PC-3 (cell line): ENCODE measurements around the gene AMPD2. TPM values are rescaled to one million over a fixed set of nuclear protein-coding genes. Genes with fewer than 3 reads are reported as not detected.
"Not testable (repeated sequence)": the region's sequence is repeated elsewhere in the genome, so short reads cannot be mapped to it uniquely, and the experiment has no call there.

Experiments used
- ATAC-seq: fragments of 200-7000 bp; cut with Tn5 transposase; 2 replicates; pipeline ENCODE4 v1.9.1; 2020; ENCODE audit warnings: mild to moderate bottlenecking, moderate library complexity
- BruUV-seq: library from RNA; stranded (reverse); fragments of 400-500 nt; replicated peaks from 2 replicates; lab custom pipeline; 2021; lab: Mats Ljungman, UMichigan
- CTCF ChIA-PET: fragments of 300-600 bp; sonication (Branson Sonifier 250); formaldehyde crosslinking; loops from one replicate; lab custom pipeline; 2022; ENCODE audit warnings: antibody characterized with exemption; lab: Charles Lee
- POLR2A ChIA-PET: fragments of 300-600 bp; sonication (Branson Sonifier 250); formaldehyde crosslinking; loops from one replicate; lab custom pipeline; 2022; ENCODE audit warnings: antibody characterized with exemption; ENCODE audit not compliant: unreplicated experiment; lab: Charles Lee
- DNase-seq: peaks from one replicate; pipeline ENCODE4 v3.0.0-alpha.2; 2015
- H2AFZ ChIP-seq: fragments of 300-600 bp; sonication (generic); 2 replicates; pipeline ENCODE4 v1.6.0; 2016; ENCODE audit warnings: antibody characterized with exemption, low read length
- H3F3A ChIP-seq: fragments of 300-600 bp; sonication (generic); one replicate; pipeline ENCODE4 v1.6.0; 2017; ENCODE audit warnings: antibody characterized with exemption, low read length, control low read depth, mild to moderate bottlenecking; ENCODE audit not compliant: unreplicated experiment
- H3K27ac ChIP-seq: fragments of 300-600 bp; sonication (generic); 2 replicates; pipeline ENCODE4 v1.5.1; 2016; ENCODE audit warnings: mild to moderate bottlenecking, low read length
- H3K27me3 ChIP-seq: fragments of 300-600 bp; sonication (generic); 2 replicates; pipeline ENCODE4 v1.6.1; 2016; ENCODE audit warnings: low read length, mixed read lengths
- H3K36me3 ChIP-seq: fragments of 300-600 bp; sonication (generic); 2 replicates; pipeline ENCODE4 v1.6.1; 2016; ENCODE audit warnings: low read depth, mixed run types, low read length, mixed read lengths
- H3K4me1 ChIP-seq: fragments of 300-600 bp; sonication (generic); 2 replicates; pipeline ENCODE4 v1.5.1; 2016; ENCODE audit warnings: low read length; ENCODE audit not compliant: insufficient read depth
- H3K4me2 ChIP-seq: fragments of 300-600 bp; sonication (generic); 2 replicates; pipeline ENCODE4 v1.6.0; 2016; ENCODE audit warnings: low read length
- H3K4me3 ChIP-seq: fragments of 300-600 bp; sonication (generic); 2 replicates; pipeline ENCODE4 v1.5.1; 2016; ENCODE audit warnings: mild to moderate bottlenecking, low read length, mixed read lengths
- H3K79me2 ChIP-seq: fragments of 300-600 bp; sonication (generic); 2 replicates; pipeline ENCODE4 v1.6.1; 2017; ENCODE audit warnings: low read length, mixed read lengths
- H3K9ac ChIP-seq: fragments of 300-600 bp; sonication (generic); 2 replicates; pipeline ENCODE4 v1.6.0; 2016; ENCODE audit warnings: mild to moderate bottlenecking, low read length
- H3K9me2 ChIP-seq: fragments of 300-600 bp; sonication (generic); replicated peaks from 2 replicates; pipeline ENCODE4 v1.6.1; 2016; ENCODE audit warnings: mixed run types, low read length, mixed read lengths
- H3K9me3 ChIP-seq: fragments of 300-600 bp; sonication (generic); 2 replicates; pipeline ENCODE4 v1.6.1; 2016; ENCODE audit warnings: low read length, mixed read lengths
- H4K20me1 ChIP-seq: fragments of 300-600 bp; sonication (generic); 2 replicates; pipeline ENCODE4 v1.6.1; 2016; ENCODE audit warnings: low read length, mixed read lengths
- EZH2 ChIP-seq: fragments of 300-600 bp; sonication (generic); IDR thresholded peaks from one replicate; pipeline ENCODE4 v1.6.1; 2017; ENCODE audit warnings: antibody characterized with exemption, mild to moderate bottlenecking, low read length; ENCODE audit not compliant: unreplicated experiment
- EZH2phosphoT487 ChIP-seq: fragments of 300-600 bp; sonication (generic); IDR thresholded peaks from 2 replicates; pipeline ENCODE4 v1.6.1; 2018; ENCODE audit warnings: mild to moderate bottlenecking, antibody characterized with exemption, low read length, borderline replicate concordance
- intact Hi-C: fragments of 100-400 bp; cut with micrococcal nuclease; formaldehyde crosslinking; loops from 2 replicates; pipeline ENCODE4 v1.9.0; 2023
- total RNA-seq: library from RNA; depleted of rRNA; stranded (reverse); fragments of >200 nt; gene quantifications from 2 replicates; pipeline ENCODE4 v1.2.3, GENCODE V29; 2014
- TF ChIP-seq, protein P1 (sequence below): fragments of 300-600 bp; sonication (generic); conservative IDR thresholded peaks from 2 replicates; pipeline ENCODE4 v1.5.1; 2017; ENCODE audit warnings: antibody characterized with exemption, low read depth, mild to moderate bottlenecking, low read length

Gene AMPD2
- total RNA-seq, 1 experiment from 2014 or later = 75.3 TPM

DNA sequence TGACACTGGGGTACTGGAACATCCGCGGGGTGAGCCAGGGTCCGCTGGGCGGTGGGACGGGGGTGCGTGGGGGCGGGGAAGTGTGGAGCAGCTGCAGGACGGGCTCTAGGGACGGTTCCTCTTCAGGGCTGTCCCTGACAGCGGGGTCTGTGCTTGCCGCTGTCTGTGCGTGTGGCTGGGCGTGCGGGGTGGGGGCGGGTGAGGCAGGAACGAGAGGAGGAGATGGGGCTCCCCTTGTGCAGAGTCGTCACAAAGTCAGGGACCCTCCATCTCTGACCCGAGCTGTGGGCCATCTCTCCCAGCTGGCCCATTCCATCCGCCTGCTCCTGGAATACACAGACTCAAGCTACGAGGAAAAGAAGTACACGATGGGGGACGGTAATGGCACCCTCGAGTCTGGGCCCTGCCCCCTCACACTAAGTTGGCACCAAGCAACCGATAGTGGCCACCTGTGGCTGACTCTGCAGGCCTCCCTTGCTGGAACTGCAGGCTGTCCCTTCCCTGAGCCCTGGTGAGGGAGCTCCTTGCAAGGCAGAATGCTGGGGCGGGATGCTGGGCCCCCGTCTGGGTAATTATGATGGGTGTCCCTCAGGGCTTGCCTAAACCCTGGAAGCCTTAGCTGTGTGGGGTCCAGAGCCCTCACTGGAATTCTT, 48.6 kb downstream of the AMPD2 start:
- Histone ChIP-seq H3K79me2 (no peaks in the 10 kb centered on the region), H3K27ac (no peak overlapping the region), H3K9me2 (no peaks in the 10 kb centered on the region), H3K9ac (peak overlapping the region; percentile 4; the same call in 1 of the 2 replicates), H3K36me3 (no peaks in the 10 kb centered on the region), H3K27me3 (no peaks in the 10 kb centered on the region), H4K20me1 (no peaks in the 10 kb centered on the region), H2AFZ (peak overlapping the region; percentile 69), H3K4me2 (peak overlapping the region; percentile 75), H3F3A (no peaks in the 10 kb centered on the region), H3K4me3 (peak overlapping the region; percentile 64), H3K9me3 (no peaks in the 10 kb centered on the region), H3K4me1 (peaks cover 28% of the 10 kb centered on the region)
- DNase-seq = no peak
- TF ChIP-seq EZH2phosphoT487 = no peak
- TF ChIP-seq EZH2 = no peak
- CTCF ChIA-PET = no interaction called here
- ATAC-seq = peak; percentile 20
- intact Hi-C loops = no loop called here
- POLR2A ChIA-PET = no interaction called here
- TSS peak; percentile 30 for BruUV-seq

DNA sequence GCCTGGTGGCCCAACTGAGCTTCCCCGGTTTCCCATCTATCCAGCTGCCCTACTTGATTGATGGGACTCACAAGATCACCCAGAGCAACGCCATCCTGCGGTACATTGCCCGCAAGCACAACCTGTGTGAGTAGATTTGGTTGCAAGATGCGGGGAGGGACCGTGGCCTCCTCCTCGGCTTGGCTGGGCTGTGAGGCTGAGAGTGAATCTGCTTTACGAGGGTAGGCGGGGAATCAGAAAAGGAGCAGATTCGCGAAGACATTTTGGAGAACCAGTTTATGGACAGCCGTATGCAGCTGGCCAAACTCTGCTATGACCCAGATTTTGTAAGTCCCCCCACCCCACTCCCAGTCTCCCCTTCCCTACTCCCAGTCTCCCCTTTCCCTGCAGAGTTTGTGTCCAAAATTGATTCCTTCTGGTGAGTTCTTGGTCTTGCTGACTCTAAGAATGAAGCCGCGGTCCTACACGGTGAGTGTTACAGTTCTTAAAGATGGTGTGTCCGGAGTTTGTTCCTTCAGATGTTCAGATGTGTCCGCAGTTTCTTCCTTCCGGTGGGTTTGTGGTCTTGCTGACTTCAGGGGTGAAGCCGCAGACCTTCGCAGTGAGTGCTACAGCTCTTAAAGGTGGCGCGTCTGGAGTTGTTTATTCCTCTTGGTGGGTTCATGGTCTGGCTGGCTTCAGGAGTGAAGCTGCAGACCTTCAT, 49.8 kb downstream of the AMPD2 start:
- Histone ChIP-seq H3K36me3 (no peaks in the 10 kb centered on the region), H3K4me3 (no peak overlapping the region), H3K27ac (no peak overlapping the region), H3K4me2 (no peak overlapping the region), H3K27me3 (no peaks in the 10 kb centered on the region), H3K4me1 (peaks cover 18% of the 10 kb centered on the region), H2AFZ (no peak overlapping the region), H3K9me3 (no peaks in the 10 kb centered on the region), H3K9me2 (no peaks in the 10 kb centered on the region), H3F3A (no peaks in the 10 kb centered on the region), H3K79me2 (no peaks in the 10 kb centered on the region), H4K20me1 (no peaks in the 10 kb centered on the region), H3K9ac (no peak overlapping the region)
- TF ChIP-seq EZH2phosphoT487 (no peak), EZH2 (no peak)
- TF ChIP-seq, protein P1, sequence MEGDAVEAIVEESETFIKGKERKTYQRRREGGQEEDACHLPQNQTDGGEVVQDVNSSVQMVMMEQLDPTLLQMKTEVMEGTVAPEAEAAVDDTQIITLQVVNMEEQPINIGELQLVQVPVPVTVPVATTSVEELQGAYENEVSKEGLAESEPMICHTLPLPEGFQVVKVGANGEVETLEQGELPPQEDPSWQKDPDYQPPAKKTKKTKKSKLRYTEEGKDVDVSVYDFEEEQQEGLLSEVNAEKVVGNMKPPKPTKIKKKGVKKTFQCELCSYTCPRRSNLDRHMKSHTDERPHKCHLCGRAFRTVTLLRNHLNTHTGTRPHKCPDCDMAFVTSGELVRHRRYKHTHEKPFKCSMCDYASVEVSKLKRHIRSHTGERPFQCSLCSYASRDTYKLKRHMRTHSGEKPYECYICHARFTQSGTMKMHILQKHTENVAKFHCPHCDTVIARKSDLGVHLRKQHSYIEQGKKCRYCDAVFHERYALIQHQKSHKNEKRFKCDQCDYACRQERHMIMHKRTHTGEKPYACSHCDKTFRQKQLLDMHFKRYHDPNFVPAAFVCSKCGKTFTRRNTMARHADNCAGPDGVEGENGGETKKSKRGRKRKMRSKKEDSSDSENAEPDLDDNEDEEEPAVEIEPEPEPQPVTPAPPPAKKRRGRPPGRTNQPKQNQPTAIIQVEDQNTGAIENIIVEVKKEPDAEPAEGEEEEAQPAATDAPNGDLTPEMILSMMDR = no peak
- BruUV-seq = no TSS peak
- POLR2A ChIA-PET = no interaction called here
- intact Hi-C loops = no loop called here
- no peak for ATAC-seq
- CTCF ChIA-PET = no interaction called here
- DNase-seq = no peak

DNA sequence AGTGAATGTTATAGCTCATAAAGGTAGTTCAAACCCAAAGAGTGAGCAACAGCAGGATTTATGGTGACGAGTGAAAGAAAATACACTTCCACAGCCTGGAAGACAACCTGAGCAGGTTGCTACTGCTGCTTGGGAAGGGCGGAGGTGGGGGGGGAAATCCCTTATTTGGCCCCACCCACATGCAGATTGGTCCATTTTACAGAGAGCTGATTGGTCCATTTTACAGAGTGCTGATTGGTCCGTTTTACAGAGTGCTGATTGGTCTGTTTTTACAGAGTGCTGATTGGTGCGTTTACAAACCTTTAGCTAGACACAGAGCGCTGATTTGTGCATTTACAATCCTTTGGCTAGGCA, 50.3 kb downstream of the AMPD2 start:
- H3K9me3 ChIP-seq, H3F3A ChIP-seq, H3K27ac ChIP-seq, DNase-seq, H3K4me3 ChIP-seq, H3K36me3 ChIP-seq, ATAC-seq, H3K9ac ChIP-seq, intact Hi-C loops, H3K79me2 ChIP-seq, CTCF ChIA-PET, H4K20me1 ChIP-seq, H3K9me2 ChIP-seq, H2AFZ ChIP-seq, BruUV-seq, H3K4me2 ChIP-seq, POLR2A ChIA-PET, H3K27me3 ChIP-seq: not testable (repeated sequence)
- H3K4me1 ChIP-seq = peaks cover 13% of the 10 kb centered on the region
